NCI-H2107 treated with DMSO at 0.1 percent for 48 hours (cell line): ENCODE data around the gene BMP15.

Experiments used
- DNase-seq: peaks from one replicate; lab custom pipeline; 2025; ENCODE audit not compliant: unreplicated experiment; lab: John Stamatoyannopoulos, UW

Gene BMP15

GRCh38 chrX:50910685-50911176 lies at the start of gene BMP15:
Gene BMP15, plus strand, starts transcription at chrX:50910735. Its CDS starts 49 bp downstream, at chrX:50910784.
- no peak for DNase-seq

DNA sequence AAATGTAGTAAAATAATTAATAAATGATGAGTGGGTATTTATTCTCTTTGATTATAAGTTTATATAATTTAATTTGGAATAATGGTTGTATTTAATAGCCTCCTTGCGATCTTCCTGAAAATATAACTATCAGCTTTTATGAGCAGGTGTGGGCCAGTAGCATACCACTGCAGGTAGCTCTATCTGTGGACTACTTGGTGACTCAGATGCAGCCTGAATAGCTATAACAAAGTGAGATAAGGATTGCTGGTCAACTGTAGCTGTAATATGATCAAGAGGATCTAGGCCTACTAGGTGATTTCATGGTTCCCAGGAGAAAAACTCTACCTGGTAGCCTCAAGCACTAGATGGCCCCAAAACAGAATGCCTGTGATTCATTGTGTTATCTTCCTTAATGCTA lies 47.1 kb upstream of the BMP15 start:
- DNase-seq, result no peak

- no peak for DNase-seq
These were observed 45.2 kb upstream of the BMP15 start for GRCh38 chrX:50865311-50865710.

GRCh38 chrX:50871922-50872453 lies 38.5 kb upstream of the BMP15 start:
- DNase-seq, result no peak

GRCh38 chrX:50874876-50875275 lies 35.7 kb upstream of the BMP15 start:
- no peak for DNase-seq

GRCh38 chrX:50876551-50876950 lies 34.0 kb upstream of the BMP15 start:
- no peak for DNase-seq

DNA sequence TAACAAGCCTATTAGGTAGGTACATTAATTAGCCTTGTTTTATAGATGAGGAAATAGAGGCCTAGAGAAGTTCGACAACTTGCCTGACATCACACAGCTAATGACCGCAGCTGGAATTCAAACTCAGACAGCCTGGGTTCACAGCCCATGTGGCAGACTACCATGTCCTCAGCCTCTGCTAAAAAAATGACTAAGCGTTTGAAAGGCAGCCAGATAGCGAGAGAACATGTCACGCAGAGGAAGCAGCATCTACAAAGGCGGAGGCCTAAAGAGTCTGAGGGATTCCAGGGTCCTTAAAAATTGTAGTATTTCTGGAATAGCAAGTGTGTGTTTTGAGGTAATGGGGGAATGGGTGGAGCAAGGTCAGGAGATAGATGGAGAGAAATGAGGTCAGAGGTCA lies 33.2 kb upstream of the BMP15 start:
- DNase-seq, result no peak

DNA sequence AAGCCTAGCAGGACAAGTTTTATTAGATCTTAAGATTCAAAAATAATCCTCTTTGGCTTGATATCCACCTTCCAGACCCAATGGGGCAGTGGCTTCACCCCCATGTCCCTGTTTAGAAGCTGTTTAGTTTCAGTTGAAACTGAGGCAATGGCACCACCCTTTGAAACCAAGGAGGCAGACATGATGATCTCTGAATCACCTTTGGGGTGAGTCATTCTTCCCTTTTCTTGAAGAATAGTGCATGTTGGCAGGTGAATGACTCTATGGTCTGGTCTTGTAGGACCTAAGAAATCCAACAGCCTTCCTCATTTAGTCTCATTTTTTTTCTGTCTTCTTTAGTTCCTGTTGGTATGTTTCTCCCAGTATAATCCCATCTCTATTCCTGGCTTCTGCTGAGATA lies 29.5 kb upstream of the BMP15 start:
- DNase-seq, result no peak

- no peak for DNase-seq
These were observed 21.7 kb upstream of the BMP15 start for GRCh38 chrX:50888884-50889283.

DNA sequence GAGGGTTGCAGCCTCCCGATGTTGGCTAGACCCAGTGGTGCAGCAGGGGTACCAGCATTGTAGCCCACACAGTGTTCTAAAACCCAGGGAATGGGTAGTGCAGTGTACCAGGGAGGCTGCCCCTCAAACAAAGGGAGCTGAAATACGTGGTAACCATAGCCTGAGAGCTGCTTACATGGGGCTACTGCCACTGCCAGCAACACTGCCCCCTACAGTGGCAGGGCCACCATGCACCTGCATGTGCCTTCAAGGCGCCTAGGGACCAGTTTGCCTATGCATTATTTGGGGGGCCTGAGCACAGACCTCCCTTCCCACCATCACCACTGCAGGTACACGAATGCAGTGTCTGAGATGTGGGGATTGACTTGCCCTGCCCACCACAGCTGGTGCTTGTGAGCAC lies 21.0 kb upstream of the BMP15 start:
- no peak for DNase-seq

- DNase-seq, result no peak
These were observed 17.5 kb upstream of the BMP15 start for GRCh38 chrX:50893047-50893446.

DNA sequence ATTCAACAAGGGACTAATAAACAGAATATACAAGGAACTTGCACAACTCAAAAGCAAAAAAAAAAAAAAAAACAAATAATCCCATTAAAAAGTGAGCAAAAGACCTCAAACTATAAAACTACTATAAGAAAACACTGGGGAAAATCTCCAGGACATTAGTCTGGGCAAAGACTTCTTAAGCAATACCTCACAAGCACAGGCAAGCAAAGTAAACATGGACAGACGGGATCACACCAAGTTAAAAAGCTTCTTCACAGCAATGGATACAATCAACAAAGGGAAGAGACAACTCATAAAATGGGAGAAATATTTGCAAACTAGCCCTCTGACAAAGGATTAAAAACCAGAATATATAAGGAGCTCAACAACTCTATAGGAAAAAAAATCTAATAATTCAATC lies 17.1 kb upstream of the BMP15 start:
- DNase-seq, result no peak

DNA sequence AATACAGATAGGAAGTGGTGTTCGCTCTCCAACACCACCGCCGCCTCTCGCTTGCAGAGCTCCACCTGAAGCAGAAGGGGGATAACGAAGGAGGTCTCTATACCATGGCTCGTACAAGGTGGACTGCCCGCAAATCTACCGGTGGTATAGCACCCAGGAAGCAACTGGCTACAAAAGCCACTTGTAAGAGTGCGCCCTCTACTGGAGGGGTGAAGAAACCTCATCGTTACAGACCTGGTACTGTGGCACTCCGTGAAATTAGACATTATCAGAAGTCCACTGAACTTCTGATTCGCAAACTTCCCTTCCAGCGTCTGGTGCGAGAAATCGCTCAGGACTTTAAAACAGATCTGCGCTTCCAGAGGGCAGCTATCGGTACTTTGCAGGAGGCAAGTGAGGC lies 5.2 kb upstream of the BMP15 start:
- DNase-seq, result no peak

DNA sequence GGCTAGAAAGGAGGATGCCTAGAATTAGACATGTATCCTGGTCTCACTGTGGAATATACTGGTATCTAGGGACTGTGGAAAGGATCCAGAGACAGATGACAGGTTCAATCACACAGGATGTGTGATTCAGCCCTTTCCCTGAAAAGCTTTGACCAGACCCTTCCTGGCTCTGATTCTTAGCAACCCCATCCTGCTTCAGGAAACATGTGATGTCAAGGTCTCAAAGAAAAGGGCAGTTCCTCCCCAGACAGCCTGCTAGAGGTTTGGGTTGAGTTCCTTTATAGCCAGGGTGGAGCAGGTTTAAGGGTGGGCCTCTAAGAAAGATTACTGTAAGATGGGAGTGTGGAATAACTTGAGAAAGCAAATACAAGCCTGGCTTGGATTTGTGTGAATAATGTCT lies 3.0 kb downstream of the BMP15 start:
- DNase-seq, result no peak

DNA sequence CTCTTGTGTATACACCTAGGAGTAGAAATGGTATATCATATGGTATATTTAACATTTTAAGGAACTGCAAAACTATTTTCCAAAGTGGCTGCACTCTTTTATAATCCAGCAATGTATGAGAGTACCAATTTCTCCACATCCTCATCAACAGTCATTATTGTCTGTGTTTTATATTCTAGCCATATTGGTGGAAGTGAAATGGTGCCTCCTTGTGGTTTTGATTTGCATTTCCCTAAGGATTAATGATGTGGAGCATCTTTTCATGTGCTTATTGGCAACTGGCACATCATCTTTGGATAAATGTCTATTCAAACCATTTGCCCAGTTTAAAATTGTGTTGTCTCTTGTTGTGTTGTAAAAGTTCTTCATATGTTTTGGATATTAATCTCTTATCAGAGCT lies 9.6 kb downstream of the BMP15 start:
- no peak for DNase-seq

GRCh38 chrX:50927127-50927526 lies 16.6 kb downstream of the BMP15 start:
- no peak for DNase-seq

GRCh38 chrX:50941638-50942037 lies 31.1 kb downstream of the BMP15 start:
- no peak for DNase-seq

GRCh38 chrX:50942471-50942870 lies 31.9 kb downstream of the BMP15 start:
- DNase-seq, result no peak

GRCh38 chrX:50952406-50952805 lies 41.9 kb downstream of the BMP15 start:
- DNase-seq, result no peak

DNA sequence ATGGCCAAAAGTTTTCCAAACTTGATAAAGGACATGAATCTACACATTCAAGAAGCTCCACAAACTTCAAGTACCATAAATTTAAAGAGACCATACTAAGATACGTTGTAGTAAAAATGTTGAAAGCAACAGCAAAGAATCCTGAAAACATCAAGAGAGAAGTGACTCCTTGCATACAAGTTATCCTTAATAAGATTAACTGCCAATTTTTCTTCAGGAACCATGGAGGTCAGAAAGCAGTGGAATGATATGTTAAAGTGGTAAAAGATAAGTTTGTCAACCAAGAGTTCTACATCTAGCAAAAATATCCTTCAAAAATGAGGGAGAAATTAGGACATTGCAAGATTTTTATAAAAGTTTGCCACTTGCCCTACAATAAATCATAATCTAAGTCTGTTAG lies 43.3 kb downstream of the BMP15 start:
- DNase-seq, result no peak

DNA sequence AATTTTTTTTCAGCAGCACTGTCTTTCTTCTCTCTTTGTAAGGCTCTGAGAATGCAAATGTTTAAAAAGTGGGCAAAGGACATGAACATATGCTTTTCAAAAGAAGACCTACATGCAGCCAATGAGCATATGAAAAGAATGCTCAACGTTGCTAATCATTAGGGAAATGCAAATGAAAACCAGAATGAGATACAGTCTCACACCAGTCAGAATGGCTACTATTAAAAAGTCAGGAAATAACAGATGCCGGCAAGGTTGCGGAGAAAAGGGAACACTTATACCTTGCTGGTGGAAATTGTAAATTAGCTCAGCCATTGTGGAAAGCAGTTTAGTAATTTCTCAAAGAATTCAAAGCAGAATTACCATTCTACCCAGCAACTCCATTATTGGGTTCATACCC lies 51.6 kb downstream of the BMP15 start:
- no peak for DNase-seq

- no peak for DNase-seq
These were observed 53.3 kb downstream of the BMP15 start for GRCh38 chrX:50963842-50964241.
